ENCODE measurements around the gene PON3.

GRCh38 chr7:95323410-95324129, 72.6 kb downstream of the PON3 start:
- TF ChIP-seq EZH2 (IDR thresholded peaks at IDR 0.05; ENCODE audit: insufficient read depth, low read length): no peak
- no peak for TF ChIP-seq CTCF (IDR thresholded peaks at IDR 0.05; ENCODE audit: insufficient read depth, low read depth, low read length)
